GM18909 (cell line): ENCODE measurements around the gene GPBAR1.

Source experiments
- ATAC-seq: cut with Tn5 transposase; IDR thresholded peaks from one replicate; pipeline ENCODE4 v1.9.1; 2021; ENCODE audit warnings: mild to moderate bottlenecking; ENCODE audit not compliant: unreplicated experiment, poor library complexity

Gene GPBAR1

DNA sequence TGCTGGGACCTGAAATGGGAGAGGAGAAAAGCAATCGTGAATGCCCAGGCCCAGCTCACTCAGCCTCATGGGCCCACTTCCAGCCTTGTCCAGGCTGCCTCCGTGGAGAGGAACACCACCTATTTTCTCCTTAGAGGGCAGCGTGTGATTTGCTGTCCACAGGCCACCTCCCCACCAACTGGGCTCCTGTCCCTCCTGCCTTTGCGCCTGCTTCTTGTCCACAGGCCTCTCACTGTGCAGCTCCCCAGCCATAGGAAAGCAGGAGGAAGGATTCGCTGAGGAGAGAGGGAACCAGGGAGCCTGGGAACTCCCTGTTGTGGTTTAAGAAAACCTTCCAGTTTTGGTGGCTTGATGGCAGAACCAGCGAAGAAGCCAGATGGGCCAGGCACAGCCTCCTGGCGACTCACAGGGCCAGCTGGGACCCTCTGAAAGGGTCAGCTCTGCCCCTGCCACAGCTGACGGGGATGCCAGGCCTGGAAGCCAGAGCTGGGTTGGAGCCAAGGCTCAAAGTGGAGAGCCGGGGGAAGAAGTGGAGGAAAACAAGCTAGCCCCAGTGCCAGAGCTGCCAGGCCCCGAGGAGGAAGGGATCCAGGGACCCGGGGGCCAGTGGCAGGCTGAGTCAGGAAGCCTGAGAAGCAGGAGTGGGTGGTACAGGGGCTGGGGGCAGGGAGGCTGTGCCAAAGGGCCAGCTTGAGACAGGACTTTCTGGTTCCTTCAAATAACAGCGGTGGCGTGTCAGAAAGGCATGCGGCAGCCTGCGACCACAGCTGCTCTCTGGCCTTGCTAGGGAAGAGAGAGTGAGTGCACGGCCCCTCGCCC lies 21.6 kb downstream of the GPBAR1 start:
- no peak for ATAC-seq

- peak; percentile 30 for ATAC-seq
Measured at GRCh38 chr2:218284106-218284811, 23.4 kb downstream of the GPBAR1 start.

GRCh38 chr2:218285604-218286003 lies 24.8 kb downstream of the GPBAR1 start:
- no peak for ATAC-seq

- ATAC-seq, result peak; percentile 64
Measured at GRCh38 chr2:218286570-218287459, 26.0 kb downstream of the GPBAR1 start.

DNA sequence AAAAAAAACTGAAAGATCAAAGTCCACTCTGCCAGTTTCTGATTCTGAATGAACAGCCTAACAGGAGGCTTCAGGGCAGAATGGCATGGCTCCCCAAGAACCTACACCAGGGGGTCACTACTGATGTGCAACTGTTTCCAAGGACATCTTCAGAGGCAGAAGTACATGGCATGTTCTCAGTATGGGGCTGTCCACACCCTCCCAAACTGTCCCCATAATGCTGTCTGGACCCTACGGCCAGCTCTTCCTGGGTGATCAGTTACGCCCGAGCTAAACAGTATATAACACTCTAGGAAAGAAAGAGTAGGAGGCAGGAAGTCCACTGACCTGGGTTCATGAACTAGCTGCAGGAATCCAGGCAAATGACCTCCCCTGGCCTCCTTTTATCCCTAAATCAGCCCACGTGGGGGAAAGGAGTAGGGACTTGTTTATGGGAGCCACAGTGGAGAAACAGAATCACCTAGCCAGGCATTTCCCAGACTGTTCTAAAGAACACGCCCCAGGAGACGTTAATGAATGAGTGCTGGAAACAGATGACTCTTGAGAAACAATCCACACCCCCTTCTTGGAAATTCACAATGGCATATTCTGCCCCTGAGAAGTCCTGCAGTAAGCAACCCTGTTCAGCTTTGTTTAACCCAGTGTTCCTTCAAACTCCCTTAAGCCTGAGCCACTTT lies 29.0 kb downstream of the GPBAR1 start:
- no peak for ATAC-seq

DNA sequence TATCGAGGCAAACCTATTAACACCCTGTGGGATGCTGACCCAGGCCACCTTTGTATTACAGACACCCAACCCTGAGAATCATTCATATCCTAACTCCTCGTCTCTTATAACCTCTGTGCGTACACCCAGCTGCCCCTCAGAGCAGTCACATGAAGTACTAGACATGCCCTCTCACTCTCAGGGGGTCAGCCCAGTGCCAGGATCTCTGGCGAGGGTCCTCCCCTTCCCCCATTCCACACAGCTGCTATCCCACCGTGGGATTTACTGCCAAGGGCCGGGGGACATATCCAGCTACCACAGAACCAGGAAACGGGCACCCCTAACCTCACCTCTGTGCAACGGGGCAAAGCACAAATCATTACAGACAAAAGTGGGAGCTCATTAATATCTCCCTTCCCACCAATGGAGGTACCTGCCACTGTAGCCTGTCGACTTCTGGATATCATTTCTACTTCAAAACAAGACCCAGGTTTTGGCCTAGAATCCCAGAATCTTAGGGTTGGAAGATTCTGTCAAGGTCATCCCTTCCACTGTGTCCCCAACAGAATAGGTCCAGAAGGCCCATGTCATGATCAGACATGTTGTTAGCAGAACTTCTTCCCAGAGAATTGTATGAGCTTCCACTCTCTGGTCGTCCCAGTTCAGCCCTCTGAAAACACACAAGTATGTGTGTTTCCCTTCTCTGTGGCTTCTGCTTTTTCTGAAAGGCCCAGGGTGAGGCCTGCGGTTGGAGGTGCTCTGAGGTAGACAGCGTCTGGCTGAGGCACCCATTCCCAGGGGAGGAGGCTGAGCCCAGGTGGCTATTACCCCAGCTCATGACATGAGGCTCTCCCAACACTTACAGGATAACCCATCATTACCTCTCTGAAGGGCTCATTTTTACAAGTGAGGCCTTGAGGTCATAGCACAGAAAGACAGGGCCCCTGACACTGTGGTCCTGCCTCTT lies 29.8 kb downstream of the GPBAR1 start:
- peak; percentile 61 for ATAC-seq

DNA sequence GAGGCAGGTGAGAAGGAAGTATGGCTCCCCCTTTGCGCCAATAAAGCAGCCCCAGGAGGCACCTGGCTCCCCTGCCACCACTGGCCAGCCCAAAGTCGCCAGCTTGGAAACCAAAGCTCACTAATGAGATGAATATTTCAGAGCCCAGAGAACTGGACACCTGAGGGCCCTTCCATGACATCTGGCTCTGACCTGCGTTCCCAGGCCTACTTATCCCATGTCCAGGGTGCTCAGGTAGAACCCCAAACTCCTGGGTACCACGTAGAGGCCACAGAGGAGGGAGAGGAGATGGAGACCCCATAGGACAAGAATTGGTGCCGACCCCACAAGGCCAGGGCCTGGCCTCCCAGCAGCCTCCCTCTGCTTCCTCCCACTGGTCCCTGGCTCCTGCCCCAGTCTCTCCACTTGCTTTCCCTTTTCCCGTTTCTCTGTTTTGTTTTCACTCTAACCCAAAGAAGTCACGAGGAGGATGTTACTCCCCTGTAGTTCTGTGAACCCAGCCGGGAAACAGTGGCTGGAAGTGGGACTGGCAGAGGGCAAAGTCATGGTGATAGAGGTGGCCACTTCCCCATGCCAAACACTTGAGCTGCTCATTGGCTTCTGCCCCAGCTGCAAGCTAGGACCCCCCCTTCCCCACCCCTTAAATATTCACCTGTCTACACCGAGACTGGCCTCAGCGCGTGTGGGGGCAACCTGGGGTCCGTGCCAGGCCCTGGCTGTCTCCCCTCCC lies 30.7 kb downstream of the GPBAR1 start:
- no peak for ATAC-seq

GRCh38 chr2:218292048-218293014 lies 31.5 kb downstream of the GPBAR1 start, which contains the start of gene TMBIM1:
Gene TMBIM1 (minus strand): TSS chr2:218292503. CDS start chr2:218282141, 10,362 bp downstream.
- peak; percentile 78 for ATAC-seq

- no peak for ATAC-seq
Measured at GRCh38 chr2:218293715-218294429, 33.1 kb downstream of the GPBAR1 start.

DNA sequence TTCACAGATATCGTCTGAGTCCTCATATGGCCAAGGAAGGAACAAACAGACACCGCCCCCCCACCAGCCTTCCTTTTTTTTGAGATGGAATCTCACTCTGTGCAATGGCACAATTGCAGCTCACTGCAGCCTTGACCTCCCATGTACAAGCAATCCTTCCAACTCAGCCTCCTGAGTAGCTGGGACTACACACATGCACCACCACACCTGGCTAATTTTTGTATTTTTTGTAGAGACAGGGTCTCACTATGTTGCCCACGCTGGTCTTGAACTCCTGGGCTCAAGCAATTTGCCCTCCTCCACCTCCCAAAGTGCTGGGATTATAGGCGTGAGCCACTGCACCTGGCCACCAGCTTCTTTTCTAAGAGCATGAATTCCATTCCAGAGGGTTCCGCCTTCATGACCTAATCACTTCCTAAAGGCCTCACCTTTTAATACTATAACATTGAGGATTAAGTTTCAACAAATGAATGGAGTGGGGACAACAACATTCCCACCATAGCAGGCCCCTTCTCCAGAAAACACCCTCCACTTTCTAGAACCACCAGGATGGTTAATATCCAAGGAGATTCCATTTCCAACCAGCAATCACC lies 33.7 kb downstream of the GPBAR1 start:
- ATAC-seq, result no peak

DNA sequence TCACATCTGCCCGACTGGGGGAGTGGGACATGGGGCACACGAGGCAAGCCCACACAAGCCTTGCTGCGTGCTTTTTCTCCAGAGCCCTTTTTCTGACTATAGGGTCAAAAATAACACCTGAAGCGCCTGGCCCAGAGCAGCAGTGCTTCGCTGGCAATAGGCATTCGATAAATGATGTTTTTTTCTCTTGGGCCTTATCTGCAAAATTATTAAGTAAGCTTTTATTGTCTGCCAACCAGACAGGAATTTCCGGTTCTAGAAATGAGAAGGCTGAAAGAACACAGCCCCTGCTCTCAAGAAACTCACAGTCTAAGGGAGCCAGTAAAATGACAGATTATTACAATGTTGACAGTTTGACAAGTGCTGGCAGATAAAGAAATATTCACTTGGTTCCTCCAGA lies 34.2 kb downstream of the GPBAR1 start:
- ATAC-seq, result no peak

DNA sequence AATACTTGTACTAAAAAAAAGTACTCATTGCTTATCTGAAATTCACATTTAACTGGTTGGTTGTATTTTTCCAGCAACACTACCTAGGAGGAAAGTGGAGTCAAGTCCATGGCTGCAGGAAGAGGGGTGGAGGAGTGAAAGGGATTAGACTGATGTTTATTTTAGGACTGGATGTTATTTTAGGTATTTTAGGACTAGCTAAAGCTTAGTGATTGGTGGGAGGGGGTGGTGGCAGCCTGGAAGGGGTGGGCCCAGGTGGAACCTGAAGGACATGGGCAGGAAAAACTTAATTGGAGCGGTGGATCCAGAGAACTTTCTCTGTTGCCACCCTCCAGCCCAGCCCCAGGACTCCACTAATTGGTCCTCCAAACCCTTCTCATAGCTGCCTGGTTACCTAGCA lies 35.4 kb downstream of the GPBAR1 start:
- ATAC-seq, result no peak

- ATAC-seq, result no peak
Measured at GRCh38 chr2:218296847-218297246, 36.0 kb downstream of the GPBAR1 start.

GRCh38 chr2:218298314-218298875 lies 37.6 kb downstream of the GPBAR1 start:
- no peak for ATAC-seq

- no peak for ATAC-seq
Measured at GRCh38 chr2:218300141-218300540, 39.3 kb downstream of the GPBAR1 start.
